Measurements from ENCODE around the gene PRAME. TPM values are rescaled to one million over a fixed set of nuclear protein-coding genes. Genes with fewer than 3 reads are reported as not detected.
"Not testable (repeated sequence)": the region's sequence is repeated elsewhere in the genome, so short reads cannot be mapped to it uniquely, and the experiment has no call there.

Gene PRAME
- total RNA-seq, 2 donors from 2014 or later: 2.8 TPM; not detected in 1

DNA sequence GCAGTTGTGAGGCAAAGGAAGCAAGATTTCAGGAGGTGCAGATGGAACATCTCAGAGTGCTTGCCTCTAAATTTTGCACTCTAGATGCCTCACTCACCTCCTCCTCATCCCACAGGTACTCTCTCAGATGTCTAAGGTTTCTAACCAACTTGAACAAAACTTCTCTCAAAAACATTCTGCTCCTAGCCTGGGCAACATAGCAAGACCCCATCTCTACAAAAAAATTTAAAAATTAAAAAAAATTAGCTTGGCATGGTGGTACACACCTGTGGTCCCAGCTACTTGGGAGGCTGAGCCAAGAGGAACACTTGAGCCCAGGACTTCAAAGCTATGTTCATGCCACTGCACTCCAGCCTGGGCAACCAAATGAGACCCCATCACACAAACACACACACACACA, 43.2 kb downstream of the PRAME start:
- intact Hi-C loops (cut with DNase I): no loop called here
- DNase-seq: no peak
- no peak overlapping the region for H3K9ac ChIP-seq (ENCODE audit: low read depth in 2 of 2, low read length in 2 of 2)
- no peaks in the 10 kb centered on the region for H3K27me3 ChIP-seq
- H3K36me3 ChIP-seq: no peaks in the 10 kb centered on the region
- no peak overlapping the region for H3K4me3 ChIP-seq
- TF ChIP-seq, protein P1, sequence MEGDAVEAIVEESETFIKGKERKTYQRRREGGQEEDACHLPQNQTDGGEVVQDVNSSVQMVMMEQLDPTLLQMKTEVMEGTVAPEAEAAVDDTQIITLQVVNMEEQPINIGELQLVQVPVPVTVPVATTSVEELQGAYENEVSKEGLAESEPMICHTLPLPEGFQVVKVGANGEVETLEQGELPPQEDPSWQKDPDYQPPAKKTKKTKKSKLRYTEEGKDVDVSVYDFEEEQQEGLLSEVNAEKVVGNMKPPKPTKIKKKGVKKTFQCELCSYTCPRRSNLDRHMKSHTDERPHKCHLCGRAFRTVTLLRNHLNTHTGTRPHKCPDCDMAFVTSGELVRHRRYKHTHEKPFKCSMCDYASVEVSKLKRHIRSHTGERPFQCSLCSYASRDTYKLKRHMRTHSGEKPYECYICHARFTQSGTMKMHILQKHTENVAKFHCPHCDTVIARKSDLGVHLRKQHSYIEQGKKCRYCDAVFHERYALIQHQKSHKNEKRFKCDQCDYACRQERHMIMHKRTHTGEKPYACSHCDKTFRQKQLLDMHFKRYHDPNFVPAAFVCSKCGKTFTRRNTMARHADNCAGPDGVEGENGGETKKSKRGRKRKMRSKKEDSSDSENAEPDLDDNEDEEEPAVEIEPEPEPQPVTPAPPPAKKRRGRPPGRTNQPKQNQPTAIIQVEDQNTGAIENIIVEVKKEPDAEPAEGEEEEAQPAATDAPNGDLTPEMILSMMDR (IDR thresholded peaks at IDR 0.05): no peak
- H3K9me3 ChIP-seq: no peaks in the 10 kb centered on the region
- H3K27ac ChIP-seq: no peak overlapping the region
- H3K4me1 ChIP-seq: no peaks in the 10 kb centered on the region

GRCh38 chr22:22514431-22514830, 44.6 kb downstream of the PRAME start:
- intact Hi-C loops (cut with DNase I); H3K9ac ChIP-seq (ENCODE audit: low read depth in 2 of 2, low read length in 2 of 2); DNase-seq; H3K36me3 ChIP-seq; H3K27ac ChIP-seq; H3K9me3 ChIP-seq; H3K4me1 ChIP-seq; H3K27me3 ChIP-seq; H3K4me3 ChIP-seq: not testable (repeated sequence)

GRCh38 chr22:22513619-22514018, 45.4 kb downstream of the PRAME start:
- no peaks in the 10 kb centered on the region for H3K9me3 ChIP-seq
- DNase-seq: no peak
- TF ChIP-seq, protein P1 (IDR thresholded peaks at IDR 0.05): no peak
- H3K27ac ChIP-seq: no peak overlapping the region
- H3K36me3 ChIP-seq: no peaks in the 10 kb centered on the region
- intact Hi-C loops (cut with DNase I): no loop called here
- H3K4me3 ChIP-seq: no peak overlapping the region
- no peak overlapping the region for H3K9ac ChIP-seq (ENCODE audit: low read depth in 2 of 2, low read length in 2 of 2)
- H3K4me1 ChIP-seq: no peaks in the 10 kb centered on the region
- H3K27me3 ChIP-seq: no peaks in the 10 kb centered on the region

DNA sequence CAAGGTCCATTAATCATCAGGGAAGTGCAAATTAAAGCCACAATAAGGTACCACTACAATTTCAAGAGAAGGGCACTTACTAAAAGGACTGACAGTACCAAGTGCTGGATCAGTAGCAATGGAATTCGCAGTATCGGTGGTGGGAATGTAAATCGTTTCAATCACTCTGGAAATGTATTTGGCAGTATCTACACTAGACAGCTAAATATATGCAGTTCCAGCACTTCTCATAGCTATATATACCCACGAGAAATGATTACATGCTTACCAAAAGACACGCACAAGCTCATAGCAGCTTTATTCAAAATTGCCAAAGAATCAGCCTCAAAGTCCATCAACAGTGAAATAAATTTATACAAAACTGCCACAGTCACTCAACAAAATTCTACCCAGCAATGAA, 46.1 kb downstream of the PRAME start:
- TF ChIP-seq, protein P1 (IDR thresholded peaks at IDR 0.05): no peak
- no peak overlapping the region for H3K27ac ChIP-seq
- no peaks in the 10 kb centered on the region for H3K27me3 ChIP-seq

DNA sequence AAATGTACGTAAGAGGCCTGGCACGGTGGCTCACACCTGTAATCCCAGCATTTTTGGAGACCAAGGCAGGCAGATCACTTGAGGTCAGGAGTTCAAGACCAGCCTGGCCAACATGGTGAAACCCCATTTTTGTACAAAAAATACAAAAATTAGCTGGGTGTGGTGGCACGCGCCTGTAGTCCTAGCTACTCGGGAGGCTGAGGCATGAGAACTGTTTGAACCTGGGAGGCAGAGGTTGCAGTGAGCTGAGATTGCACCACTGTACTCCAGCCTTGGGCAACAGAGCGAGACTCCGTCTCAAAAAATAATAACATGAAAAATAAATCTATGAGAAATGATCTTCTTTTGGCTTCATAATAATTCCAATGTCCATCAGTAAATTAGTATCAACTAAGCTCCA, 48.2 kb downstream of the PRAME start:
- intact Hi-C loops (cut with DNase I); DNase-seq; H3K9ac ChIP-seq (ENCODE audit: low read depth in 2 of 2, low read length in 2 of 2); H3K4me1 ChIP-seq; H3K36me3 ChIP-seq; H3K4me3 ChIP-seq; H3K9me3 ChIP-seq; H3K27me3 ChIP-seq; H3K27ac ChIP-seq: not testable (repeated sequence)

More for the DNA sequence above, 46.1 kb downstream of the PRAME start:
- Histone ChIP-seq H3K36me3 (no peaks in the 10 kb centered on the region), H3K9ac (ENCODE audit: low read depth in 2 of 2, low read length in 2 of 2) (no peak overlapping the region), H3K4me1 (no peaks in the 10 kb centered on the region), H3K9me3 (no peaks in the 10 kb centered on the region), H3K4me3 (no peak overlapping the region)
- intact Hi-C loops (cut with DNase I): no loop called here
- no peak for DNase-seq

- intact Hi-C loops (cut with DNase I); H3K9ac ChIP-seq (ENCODE audit: low read depth in 2 of 2, low read length in 2 of 2); H3K36me3 ChIP-seq; H3K4me3 ChIP-seq; H3K4me1 ChIP-seq; H3K27ac ChIP-seq; H3K27me3 ChIP-seq; DNase-seq; H3K9me3 ChIP-seq: not testable (repeated sequence)
Measured at GRCh38 chr22:22509912-22510311, 49.2 kb downstream of the PRAME start.

DNA sequence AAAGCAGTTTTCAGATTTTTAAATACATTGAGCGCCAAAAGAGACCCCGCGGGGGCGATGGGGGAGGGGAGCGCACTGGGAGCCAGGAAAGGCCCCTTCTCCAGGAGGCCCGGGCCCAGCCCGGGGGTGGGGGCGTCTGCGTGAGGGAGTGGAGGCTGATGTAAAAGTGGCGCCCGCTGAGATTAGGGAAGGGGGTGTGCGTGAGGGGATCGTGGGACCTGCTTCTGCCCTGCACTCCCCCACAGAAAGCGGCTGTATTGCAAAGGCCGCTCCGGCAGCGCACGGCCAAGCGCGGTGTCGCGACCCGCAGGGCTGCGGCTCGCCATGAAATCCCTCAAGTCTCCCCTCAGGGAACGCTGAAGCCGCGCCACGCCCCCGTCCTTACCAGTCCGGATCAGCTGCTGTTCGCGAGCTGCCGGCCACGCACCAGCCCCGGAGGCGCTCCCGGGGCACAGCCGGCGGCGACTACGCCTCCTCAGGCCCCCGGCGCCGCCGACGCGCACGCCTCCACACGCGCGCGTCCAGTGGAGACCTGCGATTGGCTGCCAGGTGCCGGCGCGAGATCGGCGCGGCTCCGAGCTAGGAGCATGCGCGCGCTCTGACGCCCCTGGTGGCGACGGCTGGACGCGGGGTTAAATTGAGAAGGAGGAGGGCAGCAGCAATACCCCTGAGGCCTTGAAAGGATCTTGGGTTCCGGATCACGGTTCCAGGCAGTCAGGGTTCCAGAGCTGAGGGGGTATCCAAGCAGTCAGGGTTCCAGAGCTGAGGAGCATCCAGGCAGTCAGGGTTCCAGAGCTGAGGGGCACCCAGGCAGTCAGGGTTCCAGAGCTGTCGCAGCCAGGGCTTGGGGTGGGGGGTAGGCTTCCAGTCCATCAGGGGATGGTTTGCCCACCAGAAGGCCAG, 50.5 kb downstream of the PRAME start, which contains the start of gene ZNF280B:
Gene ZNF280B, minus strand, starts transcription at position 469 of the 903 bp plus-strand sequence. CDS start 19,344 bp downstream, outside the sequence.
- H3K4me3 ChIP-seq: peak within 1 kb of the TSS; percentile 63
- H3K27ac ChIP-seq: no peak within 1 kb of the TSS
- TF ChIP-seq, protein P1 (IDR thresholded peaks at IDR 0.05): peak; percentile 50
- no peaks in the 10 kb centered on the region for H3K4me1 ChIP-seq
- H3K9ac ChIP-seq (ENCODE audit: low read depth in 2 of 2, low read length in 2 of 2): peak within 1 kb of the TSS; percentile 60 to 69
- H3K27me3 ChIP-seq: no peaks in the 10 kb centered on the region
- no peaks in the 10 kb centered on the region for H3K36me3 ChIP-seq
- DNase-seq: peak; percentile 79
- intact Hi-C loops (cut with DNase I): no loop called here
- H3K9me3 ChIP-seq: no peaks in the 10 kb centered on the region
